Ammon's horn (tissue), 1 donor: Measurements from ENCODE around the gene LPIN1.

ENCODE experiments used
- DNase-seq: peaks from one replicate; pipeline ENCODE4 v3.0.0-alpha.2; 2016; ENCODE audit warnings: low spot score

The LPIN1 gene, protein sequence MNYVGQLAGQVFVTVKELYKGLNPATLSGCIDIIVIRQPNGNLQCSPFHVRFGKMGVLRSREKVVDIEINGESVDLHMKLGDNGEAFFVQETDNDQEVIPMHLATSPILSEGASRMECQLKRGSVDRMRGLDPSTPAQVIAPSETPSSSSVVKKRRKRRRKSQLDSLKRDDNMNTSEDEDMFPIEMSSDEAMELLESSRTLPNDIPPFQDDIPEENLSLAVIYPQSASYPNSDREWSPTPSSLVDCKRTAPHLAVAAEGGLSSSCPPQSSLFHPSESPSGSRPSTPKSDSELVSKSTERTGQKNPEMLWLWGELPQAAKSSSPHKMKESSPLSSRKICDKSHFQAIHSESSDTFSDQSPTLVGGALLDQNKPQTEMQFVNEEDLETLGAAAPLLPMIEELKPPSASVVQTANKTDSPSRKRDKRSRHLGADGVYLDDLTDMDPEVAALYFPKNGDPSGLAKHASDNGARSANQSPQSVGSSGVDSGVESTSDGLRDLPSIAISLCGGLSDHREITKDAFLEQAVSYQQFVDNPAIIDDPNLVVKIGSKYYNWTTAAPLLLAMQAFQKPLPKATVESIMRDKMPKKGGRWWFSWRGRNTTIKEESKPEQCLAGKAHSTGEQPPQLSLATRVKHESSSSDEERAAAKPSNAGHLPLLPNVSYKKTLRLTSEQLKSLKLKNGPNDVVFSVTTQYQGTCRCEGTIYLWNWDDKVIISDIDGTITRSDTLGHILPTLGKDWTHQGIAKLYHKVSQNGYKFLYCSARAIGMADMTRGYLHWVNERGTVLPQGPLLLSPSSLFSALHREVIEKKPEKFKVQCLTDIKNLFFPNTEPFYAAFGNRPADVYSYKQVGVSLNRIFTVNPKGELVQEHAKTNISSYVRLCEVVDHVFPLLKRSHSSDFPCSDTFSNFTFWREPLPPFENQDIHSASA

DNA sequence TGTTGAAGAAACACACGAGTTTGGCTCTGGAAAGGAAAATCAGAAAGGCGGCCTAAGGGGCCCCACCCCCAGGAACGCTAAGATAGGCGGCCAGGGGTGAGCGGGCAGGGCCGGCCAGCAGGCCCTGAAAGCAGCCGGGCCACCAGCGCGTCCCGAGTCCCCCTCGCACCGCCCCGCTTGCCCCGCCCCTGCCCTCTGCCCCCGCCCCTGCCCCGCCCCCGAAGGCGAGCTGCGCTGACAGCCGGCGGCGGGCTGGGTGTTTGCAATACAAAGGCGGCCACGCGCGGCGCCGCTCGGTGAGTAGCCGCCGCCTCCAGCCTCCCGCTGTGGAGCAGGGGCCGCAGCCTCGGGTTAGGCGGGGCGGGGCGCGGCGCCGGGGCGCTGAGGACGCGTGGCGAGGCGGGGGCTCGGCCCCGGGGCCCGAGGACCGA, at the start of gene LPIN1:
LPIN1 (plus strand) TSS at position 257 of the 431 bp plus-strand sequence. CDS start 18,910 bp downstream, outside the sequence.
- peak; percentile 93 for DNase-seq

DNA sequence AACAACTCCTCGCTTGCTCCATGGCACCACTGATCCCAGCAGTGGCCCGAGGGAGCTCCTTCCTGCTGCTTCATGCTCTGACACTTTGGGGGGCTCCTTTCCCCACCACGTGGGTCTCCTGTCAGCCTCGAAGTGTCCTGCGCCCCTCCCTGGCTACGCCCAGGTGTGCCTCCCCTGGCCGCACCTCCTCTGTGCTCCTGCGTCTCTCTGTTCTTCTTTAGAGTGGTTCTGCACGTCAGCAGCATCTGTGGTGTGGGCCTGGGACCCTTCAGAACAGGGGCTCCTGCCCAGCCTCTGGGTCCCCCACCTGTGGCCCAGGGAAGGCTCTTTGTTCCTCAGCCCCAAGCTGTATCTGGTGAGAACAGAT, 49.7 kb upstream of the LPIN1 start:
- DNase-seq, result no peak

DNA sequence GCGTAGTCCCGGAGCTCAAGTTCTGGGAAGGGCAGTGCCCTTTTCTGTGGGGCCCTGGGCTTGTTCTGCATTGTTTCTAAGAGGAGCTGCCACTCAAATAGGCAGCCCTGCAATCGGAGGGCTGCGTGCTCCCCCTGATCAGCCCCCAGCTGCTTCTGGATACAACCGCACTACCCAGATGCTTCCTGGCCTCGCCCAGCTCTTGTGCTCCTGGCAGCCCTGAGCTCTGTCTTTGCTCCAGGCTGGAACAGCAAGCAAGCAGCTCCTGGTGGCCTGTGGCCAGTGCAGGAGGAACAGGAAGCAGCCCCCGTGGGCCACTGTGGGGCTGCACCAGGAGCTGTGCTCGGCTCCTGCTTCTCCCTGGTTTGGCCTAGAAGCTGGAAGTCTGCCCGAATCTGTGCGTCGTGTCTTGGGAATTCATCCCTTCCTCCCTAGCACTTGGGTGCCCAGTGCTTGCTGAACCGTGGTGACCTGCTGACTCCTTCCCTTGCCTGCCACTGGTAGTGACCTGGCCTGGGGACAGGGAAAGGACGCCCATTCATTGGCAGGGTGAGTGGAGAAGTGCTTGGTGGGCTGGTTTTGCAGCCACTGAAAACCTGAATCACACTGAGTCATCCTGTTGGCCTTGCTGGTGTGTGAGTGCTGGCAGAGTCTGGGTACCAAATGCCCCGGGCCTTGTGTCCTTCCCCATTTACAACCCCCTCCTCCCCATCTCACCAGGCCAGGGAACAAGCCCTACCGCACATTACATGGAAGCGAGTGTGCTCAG, 49.1 kb upstream of the LPIN1 start:
- peak; percentile 35 for DNase-seq

DNA sequence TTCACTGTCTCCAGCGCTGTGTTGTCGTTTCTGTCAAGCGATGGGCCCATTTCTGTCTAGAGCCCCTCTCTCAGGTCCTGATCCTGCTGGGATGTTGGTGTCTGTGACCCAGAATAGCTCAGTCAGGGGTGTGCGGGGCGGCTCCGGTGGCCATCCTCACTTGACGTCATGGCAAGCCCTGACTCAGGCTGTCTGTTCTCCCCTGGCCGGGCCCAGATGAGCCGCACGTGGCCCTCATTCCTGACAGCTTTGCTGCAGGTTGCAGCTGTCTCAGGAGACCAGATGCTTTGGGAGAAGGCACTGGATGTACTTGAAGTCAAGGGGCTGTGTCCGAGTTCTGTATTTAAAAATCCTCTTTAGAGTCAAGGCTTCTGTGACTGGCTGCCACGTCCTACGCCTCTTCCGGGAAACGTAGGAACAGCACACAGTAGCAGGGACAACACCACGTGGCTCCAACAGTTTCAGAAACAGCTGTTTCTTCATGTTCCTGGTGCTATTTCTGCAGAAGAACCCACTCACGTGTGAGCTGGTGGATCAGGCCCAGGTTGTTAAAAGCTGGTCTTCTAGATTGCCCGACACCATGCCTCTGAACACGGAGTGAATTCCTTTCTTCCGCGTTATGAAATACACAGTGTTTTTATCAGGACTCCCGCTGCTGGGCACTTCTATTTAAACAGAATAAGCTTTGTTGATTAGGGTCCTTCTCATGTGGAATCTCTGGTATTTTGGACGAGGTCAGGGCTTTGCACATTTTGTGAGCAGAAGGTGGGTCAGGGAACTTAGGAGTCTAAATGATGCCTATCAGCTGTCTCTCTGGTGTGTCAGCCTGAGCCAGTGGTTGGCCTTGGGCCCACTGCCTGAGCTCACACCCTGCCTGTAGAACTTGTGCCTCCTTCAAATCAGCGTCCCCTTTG, 48.2 kb upstream of the LPIN1 start:
- DNase-seq, result peak; percentile 64

DNA sequence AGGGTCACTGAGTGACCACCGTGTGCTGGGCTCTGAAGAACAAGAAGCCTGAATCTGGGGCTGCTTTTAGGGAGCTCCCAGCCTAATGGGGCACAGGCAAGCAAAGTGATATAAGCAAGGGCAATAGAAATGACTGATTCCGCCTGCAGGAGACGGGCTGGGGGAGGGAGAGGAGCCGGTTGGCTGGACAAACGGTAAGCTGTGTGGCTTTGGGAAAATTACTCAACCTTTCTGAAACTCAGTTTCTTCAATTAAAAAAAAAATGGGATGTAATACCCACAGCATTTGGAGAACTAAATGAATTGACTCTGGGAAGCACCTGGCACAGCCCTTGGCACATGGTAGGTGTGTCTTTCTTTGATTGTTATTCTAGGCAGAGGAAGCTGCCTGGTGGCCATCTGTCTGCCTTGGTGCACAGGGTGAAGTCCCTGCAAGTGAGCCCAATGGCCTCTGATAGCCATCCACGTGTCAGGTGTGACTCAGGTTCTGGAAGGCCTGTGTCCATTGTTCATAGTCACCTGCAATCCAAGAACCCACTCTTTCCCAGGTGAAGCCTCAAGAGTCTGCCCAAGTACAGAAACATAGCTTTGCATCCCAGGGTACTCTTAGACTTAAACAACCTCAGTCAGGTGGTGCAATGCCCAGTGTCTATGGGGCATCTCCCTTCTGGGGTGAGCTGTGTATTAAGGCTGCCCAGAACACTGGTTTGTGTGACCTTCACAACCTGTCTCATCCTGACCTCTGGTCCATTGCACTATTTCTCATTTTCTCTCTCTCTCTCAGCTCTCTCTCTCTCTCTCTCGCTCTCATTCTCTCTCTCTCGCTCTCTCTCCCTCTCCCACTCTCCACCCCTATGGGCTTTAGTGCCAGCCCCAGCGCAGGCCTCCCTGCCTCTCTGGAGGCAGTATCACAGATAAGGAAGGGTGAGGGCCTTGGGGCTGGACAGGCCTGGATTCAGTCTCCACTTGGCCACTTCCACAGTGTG, 46.5 kb upstream of the LPIN1 start:
- DNase-seq, result no peak

DNA sequence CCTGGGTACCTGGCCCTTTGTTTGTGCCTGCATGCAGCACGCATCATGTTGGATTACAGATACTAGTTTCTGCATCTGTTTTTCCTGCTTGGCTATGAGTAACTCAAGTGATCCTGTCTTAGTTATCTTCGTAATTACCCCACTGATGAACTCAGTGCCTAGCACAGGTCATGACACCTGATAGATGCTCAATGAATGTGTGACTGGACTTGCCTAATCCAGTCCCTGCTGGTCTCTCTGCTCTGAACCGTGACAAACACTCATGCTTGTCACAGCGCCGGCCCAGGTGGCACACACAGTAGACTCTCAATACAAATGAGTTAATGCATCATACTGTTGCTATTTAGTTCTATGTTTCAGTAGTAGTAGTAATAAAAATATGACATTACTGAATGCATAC, 45.2 kb upstream of the LPIN1 start:
- DNase-seq, result no peak

DNA sequence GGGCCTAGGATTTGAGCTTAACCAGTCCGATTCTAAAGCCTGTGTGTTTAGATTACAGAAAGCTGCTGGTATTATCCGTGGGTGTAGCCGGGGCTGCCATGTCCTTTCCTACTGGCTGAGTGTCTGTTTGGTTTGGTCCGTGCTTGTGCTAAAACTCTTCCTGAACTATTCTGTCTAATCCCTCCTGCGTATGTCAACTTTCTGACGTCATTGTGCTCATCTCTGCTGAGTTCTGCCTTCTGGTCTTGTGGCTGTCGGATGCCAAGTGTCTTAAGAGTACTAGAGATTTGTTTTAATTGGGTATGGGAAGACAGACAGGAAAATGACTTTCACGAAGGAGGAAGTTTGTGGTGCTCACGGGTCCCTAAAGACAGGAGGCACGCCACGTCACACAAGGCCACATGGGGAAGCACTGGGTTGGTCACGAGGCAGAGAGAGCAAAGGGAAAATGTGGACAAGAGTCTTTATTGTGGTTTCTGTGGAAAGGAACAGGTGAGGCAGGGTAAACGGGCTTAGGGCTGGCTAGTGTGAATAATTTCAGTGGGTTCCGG, 44.6 kb upstream of the LPIN1 start:
- DNase-seq, result no peak

DNA sequence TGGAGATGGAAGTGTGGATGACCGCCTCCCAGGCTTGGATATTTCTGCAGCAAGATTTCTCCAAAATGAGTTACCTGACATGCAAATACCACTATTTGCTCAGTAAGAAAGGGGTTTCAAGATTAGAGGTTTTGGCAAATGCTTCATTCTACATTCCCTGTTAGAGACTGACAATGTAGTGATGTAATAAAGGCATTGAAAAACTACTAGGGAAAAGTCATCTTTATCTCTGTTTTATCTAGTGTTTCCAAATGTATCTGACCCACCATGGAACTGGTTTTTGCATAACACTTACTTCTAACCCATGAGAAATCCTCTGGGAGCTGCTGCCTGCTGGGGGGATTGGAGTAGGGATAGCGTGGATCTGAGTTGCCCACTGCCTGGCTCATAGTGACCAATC, 43.5 kb upstream of the LPIN1 start:
- DNase-seq, result no peak

DNA sequence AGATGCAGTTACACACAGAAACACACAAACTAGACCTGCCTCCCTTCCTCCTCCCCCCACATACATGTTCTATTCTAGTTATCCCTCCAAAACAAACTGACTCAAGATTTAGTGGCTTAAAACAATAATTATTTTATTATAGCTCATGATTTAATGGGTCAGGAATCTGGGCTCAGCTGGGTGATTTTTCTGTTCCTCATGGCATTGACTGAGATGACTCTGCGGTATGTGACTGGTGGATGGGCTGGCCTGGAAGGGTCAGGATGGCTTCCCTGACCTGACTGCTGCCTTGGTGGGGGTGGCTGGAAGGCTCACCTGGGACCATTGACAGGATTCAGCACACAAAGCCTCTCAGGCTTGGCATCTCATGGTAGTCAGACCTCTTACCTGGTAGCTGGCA, 42.7 kb upstream of the LPIN1 start:
- DNase-seq, result no peak

DNA sequence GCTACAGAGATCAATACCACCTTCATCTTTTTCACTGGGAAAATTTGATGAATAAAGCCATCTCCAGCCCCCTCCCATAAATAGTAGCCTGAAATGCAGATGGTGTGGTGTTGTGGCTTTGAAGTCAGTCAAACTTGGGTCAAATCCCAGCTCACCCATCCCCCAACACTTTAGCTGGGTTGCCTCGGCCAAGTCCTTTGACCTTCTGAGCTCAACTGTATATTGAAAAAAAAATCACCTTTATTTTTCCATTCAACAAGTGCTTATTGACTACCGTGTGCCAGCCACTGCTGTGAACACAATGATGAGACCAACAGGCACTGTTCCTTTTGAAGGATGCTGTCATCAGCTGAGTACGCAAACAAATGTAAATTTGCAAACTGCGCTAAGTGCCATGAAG, 41.4 kb upstream of the LPIN1 start:
- no peak for DNase-seq

DNA sequence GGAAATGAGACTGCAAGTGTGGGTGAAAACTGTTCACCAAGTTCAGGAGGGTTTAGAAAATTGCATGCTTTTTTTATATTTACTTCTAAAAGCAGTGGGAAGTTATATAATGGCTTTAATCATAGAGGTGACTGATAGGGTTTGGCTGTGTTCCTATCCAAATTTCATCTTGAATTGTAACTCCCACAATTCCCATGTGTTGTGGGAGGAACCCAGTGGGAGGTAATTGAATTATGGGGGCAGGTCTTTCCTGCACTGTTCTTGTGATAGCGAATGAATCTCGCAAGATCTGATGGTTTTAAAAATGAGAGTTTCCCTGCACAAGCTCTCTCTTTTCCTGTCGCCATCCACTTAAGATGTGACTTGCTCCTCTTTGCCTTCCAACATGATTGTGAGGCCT, 40.7 kb upstream of the LPIN1 start:
- no peak for DNase-seq

DNA sequence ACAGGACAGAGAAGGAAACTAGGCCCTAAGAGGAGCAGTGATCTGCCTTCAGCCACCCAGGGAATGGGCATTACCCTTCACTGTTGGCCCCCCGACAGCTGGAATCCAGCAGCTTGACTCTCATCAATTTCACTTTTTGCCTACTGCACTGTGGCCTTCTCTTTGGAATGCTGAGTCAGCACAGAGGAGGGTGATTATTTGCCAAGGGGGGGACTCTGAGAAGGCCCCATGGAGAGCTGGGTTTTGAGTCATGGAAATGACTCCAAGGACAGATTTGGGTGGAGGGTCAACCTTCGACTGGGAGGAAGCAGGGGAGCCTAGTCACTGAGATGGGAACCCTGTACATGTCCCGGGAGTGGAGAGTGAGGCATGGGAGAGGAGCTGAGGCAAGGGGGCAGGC, 38.3 kb upstream of the LPIN1 start:
- no peak for DNase-seq

DNA sequence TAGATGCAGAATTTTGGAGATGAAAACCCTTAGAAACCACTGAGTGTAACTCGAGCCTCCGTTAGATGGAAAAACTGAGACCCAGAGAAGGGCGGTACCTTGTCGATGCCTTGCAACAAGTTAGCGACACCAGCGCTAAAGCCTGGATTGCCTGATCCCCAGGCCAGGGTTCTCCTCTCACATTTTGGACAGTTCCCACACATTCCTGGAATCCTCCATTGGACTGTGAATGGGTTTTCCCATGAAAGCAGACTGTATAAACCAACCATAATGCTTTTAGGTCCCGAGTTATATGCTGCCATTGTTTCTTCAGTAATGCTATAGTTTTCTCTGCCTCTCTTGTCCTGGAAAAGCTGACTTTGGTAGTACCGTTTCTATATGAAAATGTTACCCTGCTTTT, 37.1 kb upstream of the LPIN1 start:
- DNase-seq, result no peak

DNA sequence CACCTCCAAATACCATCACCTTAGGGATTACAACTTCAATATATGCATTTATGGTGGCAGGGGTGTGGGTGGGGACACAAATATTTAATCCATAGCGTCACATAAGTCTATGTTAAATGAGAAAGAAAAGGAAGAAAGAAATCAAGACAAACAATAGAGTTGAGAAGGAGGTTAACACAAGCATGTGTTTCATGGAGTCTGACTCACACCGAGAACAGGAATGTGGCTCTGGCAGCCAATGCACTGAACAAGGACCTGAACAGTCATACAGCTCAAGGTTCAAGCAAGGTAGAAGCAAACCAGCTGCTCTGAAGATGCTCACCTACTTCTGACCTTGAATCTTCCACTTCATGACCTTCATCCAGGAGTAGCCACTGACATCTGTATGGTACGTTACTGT, 36.2 kb upstream of the LPIN1 start:
- DNase-seq, result no peak

DNA sequence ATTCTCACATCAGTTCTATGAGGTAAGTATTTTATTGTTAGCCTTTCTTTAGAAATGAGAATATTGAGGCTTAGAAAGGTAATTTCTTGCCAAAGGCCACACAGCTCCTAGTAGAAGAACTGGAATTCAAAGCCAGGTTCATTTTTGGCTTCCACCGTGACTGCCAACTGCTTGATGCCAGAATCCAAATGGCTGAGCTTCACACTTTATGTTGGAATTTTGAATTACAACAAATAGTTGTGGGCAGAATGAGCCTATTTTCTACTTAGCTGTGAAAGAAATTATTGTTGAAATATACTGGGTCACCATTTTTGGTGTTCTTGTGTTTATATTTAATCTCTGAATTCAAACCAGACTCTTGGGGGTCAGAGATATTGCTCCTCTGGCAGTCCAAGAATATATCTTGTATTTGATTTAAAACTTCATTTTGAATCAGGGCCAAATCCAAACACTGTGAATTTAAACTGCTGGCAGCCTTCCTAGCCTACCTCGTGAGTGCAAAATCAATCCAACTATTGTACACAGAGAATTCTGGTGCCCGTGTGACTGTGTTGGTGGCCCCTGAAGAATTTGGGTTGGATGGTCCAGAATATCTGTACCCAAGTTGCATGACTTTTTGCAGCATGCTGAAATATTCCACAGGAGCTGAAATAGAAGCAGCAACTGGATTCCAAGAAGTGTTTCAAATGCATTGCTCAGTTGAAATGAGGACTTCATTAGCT, 35.6 kb upstream of the LPIN1 start:
- DNase-seq, result peak; percentile 45

DNA sequence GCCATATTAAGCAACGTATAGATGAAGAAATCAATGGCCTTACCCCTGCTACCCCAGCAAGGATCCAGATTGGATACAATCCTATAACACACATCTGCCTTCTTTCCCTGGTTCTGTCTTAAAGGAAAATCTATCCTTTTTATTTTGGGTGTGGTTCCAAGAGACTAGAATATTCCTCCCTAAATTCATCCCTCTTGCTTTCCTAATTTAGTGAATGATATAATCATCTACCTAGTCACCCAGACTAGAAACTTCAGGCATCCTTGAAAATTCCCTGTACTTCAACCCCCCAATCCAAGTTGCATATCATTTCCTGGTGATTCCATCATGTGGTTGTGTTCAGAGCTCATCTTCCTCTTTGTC, 35.1 kb upstream of the LPIN1 start:
- no peak for DNase-seq

DNA sequence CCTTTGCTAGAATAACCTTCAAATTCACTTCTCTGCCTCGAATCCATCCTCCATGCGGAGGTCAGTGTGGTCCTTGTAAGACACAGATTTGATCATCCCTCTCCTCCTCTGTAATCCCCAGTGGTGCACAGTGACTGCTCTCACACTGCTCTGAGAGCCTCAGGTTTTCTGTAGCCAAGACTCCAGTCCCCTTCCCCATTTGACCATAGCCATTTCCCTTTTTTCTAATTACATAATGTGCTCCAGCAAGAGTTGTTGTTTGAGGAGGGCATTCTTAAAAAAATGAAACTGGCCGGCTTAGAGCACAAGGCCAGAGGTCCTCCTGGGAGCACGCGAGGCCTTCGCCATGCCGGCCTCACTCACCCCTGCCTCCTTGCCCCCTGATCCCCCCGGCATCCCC, 34.7 kb upstream of the LPIN1 start:
- DNase-seq, result no peak

DNA sequence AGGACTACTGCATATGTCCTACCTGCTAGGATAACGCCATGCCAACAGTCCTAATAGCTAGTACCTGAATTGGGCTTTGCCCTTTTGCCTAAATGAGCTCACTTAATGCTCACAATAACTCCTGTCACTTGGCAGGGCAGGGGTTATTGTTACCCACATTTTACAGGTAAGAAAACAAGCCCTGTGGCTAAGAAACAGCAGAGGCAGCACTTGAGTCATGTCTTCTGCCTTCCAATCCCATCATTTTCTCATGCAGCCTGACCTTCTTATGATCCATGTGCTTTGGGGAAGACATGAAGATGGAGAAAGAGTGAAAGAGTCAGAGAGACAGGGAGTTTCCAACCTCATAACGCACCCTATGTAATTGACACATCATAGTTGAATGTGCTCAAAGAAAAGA, 33.6 kb upstream of the LPIN1 start:
- no peak for DNase-seq

DNA sequence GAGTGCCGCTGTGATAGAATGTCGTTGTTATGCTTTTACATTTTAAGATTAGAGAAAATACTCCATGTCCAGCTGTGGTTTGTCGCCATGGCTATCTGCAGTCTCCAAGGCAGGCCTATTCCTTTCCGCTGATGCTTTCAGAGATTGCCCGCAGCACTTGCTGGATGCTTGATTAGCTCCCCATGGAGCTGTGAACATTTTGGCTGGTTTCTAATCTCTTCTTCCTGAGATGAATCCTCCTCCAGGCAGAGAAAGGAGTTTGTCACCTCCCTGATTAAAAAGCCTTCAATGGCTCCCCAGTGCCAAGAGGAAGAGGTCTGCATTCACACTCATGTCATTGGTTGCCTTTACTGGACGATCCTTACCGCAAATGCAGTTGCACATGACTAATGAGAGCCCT, 32.6 kb upstream of the LPIN1 start:
- DNase-seq, result no peak
